Measurements from ENCODE around the gene RAD9A.

The RAD9A gene

GRCh38 chr11:67416416-67417335 lies 24.9 kb downstream of the RAD9A start:
- Histone ChIP-seq H3K36me3 (replicated peaks; ENCODE audit: low read depth, low read length) (no peaks in the 10 kb centered on the region), H3K27me3 (ENCODE audit: low read depth, low read length) (peaks cover 46% of the 10 kb centered on the region), H3K4me1 (ENCODE audit: low read length) (peaks cover 35% of the 10 kb centered on the region), H3K9me3 (ENCODE audit: insufficient read depth, low read length) (no peaks in the 10 kb centered on the region), H3K4me2 (ENCODE audit: low read length) (no peak overlapping the region), H3K4me3 (ENCODE audit: low read length) (no peak overlapping the region), H3K9ac (ENCODE audit: low read length) (no peak overlapping the region), H4K20me1 (ENCODE audit: insufficient read depth, low read length) (no peaks in the 10 kb centered on the region), H3K79me2 (ENCODE audit: low read length) (no peaks in the 10 kb centered on the region), H3K27ac (ENCODE audit: low read length) (no peak overlapping the region), H2AFZ (ENCODE audit: low read depth, low read length) (no peak overlapping the region)
- TF ChIP-seq CTCF (IDR thresholded peaks at IDR 0.05; ENCODE audit: low read depth, low read length) (no peak), EZH2phosphoT487 (IDR thresholded peaks at IDR 0.05; ENCODE audit: low read depth) (no peak)

GRCh38 chr11:67417425-67417824 lies 25.6 kb downstream of the RAD9A start:
- H3K4me1 ChIP-seq (ENCODE audit: low read length): peaks cover 28% of the 10 kb centered on the region
- no peak overlapping the region for H3K4me2 ChIP-seq (ENCODE audit: low read length)
- no peak overlapping the region for H3K9ac ChIP-seq (ENCODE audit: low read length)

GRCh38 chr11:67418476-67419281 lies 26.9 kb downstream of the RAD9A start:
- peak overlapping the region; percentile 52 for H3K4me3 ChIP-seq (ENCODE audit: low read length)
- 0 out of 2 replicates have a peak overlapping the region, but pooled peaks have one; percentile 6 for H2AFZ ChIP-seq (ENCODE audit: low read depth, low read length)
- TF ChIP-seq EZH2phosphoT487 (IDR thresholded peaks at IDR 0.05; ENCODE audit: low read depth) (no peak), CTCF (IDR thresholded peaks at IDR 0.05; ENCODE audit: low read depth, low read length) (no peak)
- peak overlapping the region; percentile 65 for H3K4me2 ChIP-seq (ENCODE audit: low read length)
- H3K4me1 ChIP-seq (ENCODE audit: low read length): peaks cover 22% of the 10 kb centered on the region
- peaks cover 34% of the 10 kb centered on the region for H3K27me3 ChIP-seq (ENCODE audit: low read depth, low read length)
- H3K79me2 ChIP-seq (ENCODE audit: low read length): no peaks in the 10 kb centered on the region
- H3K27ac ChIP-seq (ENCODE audit: low read length): no peak overlapping the region
- no peaks in the 10 kb centered on the region for H3K36me3 ChIP-seq (replicated peaks; ENCODE audit: low read depth, low read length)
- H3K9ac ChIP-seq (ENCODE audit: low read length): peak overlapping the region; percentile 31
- H4K20me1 ChIP-seq (ENCODE audit: insufficient read depth, low read length): no peaks in the 10 kb centered on the region
- H3K9me3 ChIP-seq (ENCODE audit: insufficient read depth, low read length): no peaks in the 10 kb centered on the region

More at GRCh38 chr11:67417425-67417824, 25.6 kb downstream of the RAD9A start:
- H3K4me3 ChIP-seq (ENCODE audit: low read length): no peak overlapping the region
- H2AFZ ChIP-seq (ENCODE audit: low read depth, low read length): no peak overlapping the region
- no peak overlapping the region for H3K27ac ChIP-seq (ENCODE audit: low read length)
- H3K9me3 ChIP-seq (ENCODE audit: insufficient read depth, low read length): no peaks in the 10 kb centered on the region
- H3K79me2 ChIP-seq (ENCODE audit: low read length): no peaks in the 10 kb centered on the region
- peaks cover 39% of the 10 kb centered on the region for H3K27me3 ChIP-seq (ENCODE audit: low read depth, low read length)
- H4K20me1 ChIP-seq (ENCODE audit: insufficient read depth, low read length): no peaks in the 10 kb centered on the region
- no peaks in the 10 kb centered on the region for H3K36me3 ChIP-seq (replicated peaks; ENCODE audit: low read depth, low read length)
- TF ChIP-seq EZH2phosphoT487 (IDR thresholded peaks at IDR 0.05; ENCODE audit: low read depth) (no peak), CTCF (IDR thresholded peaks at IDR 0.05; ENCODE audit: low read depth, low read length) (no peak)
